SH-SY5Y (cell line): ENCODE results near the gene MFSD1.

Source experiments
- GATA2 ChIP-seq: IDR thresholded peaks from 2 replicates; pipeline ENCODE4 v1.6.1; 2011; ENCODE audit warnings: mild to moderate bottlenecking, low read depth, low read length
- GATA3 ChIP-seq: IDR thresholded peaks from 2 replicates; pipeline ENCODE4 v1.6.1; 2011; ENCODE audit warnings: low read depth, mild to moderate bottlenecking, low read length, moderate library complexity

DNA sequence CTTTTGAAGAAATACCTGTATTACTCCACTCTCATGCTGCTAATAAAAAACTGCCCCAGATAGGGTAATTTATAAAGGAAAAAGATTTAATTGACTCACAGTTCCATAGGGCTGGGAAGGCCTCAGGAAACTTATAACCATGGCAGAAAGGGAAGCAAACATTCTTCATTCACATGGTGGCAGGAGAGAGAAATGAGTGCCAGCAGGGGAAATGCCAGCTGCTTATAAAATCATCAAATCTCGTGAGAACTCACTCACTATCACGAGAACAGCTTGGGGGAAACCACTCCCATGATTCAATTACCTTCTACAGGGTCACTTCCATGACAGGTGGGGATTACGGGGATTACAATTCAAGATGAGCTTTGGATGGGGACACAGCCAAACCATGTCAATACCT, 18.7 kb downstream of the MFSD1 start:
- TF ChIP-seq GATA3 (no peak), GATA2 (no peak)
